HepG2 (cell line): ENCODE measurements around the gene KRTAP10-5. TPM values are rescaled to one million over a fixed set of nuclear protein-coding genes. Genes with fewer than 3 reads are reported as not detected.
A peak's percentile ranks its signal among the peaks of the same experiment; 100 is the strongest.

Experiments
- ATAC-seq: fragments of 200-7000 bp; cut with Tn5 transposase; 3 replicates; pipeline ENCODE4 v1.9.1; 2020; ENCODE audit warnings: mild to moderate bottlenecking, moderate library complexity
- BruUV-seq: library from RNA; stranded (reverse); fragments of 400-500 nt; replicated peaks from 2 replicates; lab custom pipeline; 2021; lab: Mats Ljungman, UMichigan
- CTCF ChIA-PET: fragments of 300-600 bp; formaldehyde crosslinking; extraction: SDS; loops from one replicate; lab custom pipeline; 2021; ENCODE audit warnings: low total read pairs, inconsistent platforms, low intra/inter-chr PET ratio; lab: Yijun Ruan, JAX
- POLR2A ChIA-PET: fragments of 350-600 bp; sonication (Branson Sonifier 250); formaldehyde crosslinking; loops from one replicate; lab custom pipeline; 2020; ENCODE audit warnings: antibody characterized with exemption, inconsistent platforms; lab: Yijun Ruan, JAX
- DNase-seq: peaks from one replicate; pipeline ENCODE4 v3.0.0-alpha.2; 2015; ENCODE audit warnings: low spot score
- FAIRE-seq: peaks from 3 replicates; lab custom pipeline; 2011; peaks lifted over from hg19 to GRCh38; lab: Jason Lieb, UNC
- H2AFZ ChIP-seq: one replicate; pipeline ENCODE4 v1.6.1; 2011; ENCODE audit warnings: low read length, inconsistent platforms
- H3K27ac ChIP-seq: fragments of 300-600 bp; 3 replicates; pipeline ENCODE4 v1.8.0; 2011; ENCODE audit warnings: mixed run types, mild to moderate bottlenecking, mixed read lengths, low read length, inconsistent platforms; ENCODE audit not compliant: insufficient read depth; ENCODE audit errors: extremely low read length
- H3K27me3 ChIP-seq, 2 experiments: fragments of 200-600 bp in 1 of 2; 2 replicates in 1 of 2; 3 replicates in 1 of 2; pipeline versions ENCODE4 v1.6.0 to v1.8.0; 2011; ENCODE audit warnings: low read length in 2 of 2, mild to moderate bottlenecking in 2 of 2, moderate library complexity in 2 of 2, inconsistent platforms in 1 of 2; ENCODE audit not compliant: insufficient read depth in 2 of 2, control insufficient read depth in 1 of 2
- H3K36me3 ChIP-seq, 2 experiments: fragments of 200-600 bp in 1 of 2; replicated peaks in 1 of 2; 2 replicates in 1 of 2; 3 replicates in 1 of 2; pipeline versions ENCODE4 v1.5.1 to v1.8.0; 2011; ENCODE audit warnings: low read length in 2 of 2, inconsistent platforms in 1 of 2; ENCODE audit not compliant: insufficient read depth in 2 of 2, control insufficient read depth in 1 of 2
- H3K4me1 ChIP-seq: 2 replicates; pipeline ENCODE4 v1.5.1; 2012; ENCODE audit warnings: low read length, inconsistent platforms; ENCODE audit not compliant: insufficient read depth
- H3K4me2 ChIP-seq: 2 replicates; pipeline ENCODE4 v1.6.0; 2011; ENCODE audit warnings: low read depth, low read length, inconsistent platforms
- H3K4me3 ChIP-seq, 3 experiments: fragments of 200-600 bp in 1 of 3; sonication (generic), shearing (Covaris generic) in 1 of 3; replicated peaks in 1 of 3; 2 replicates each; pipeline ENCODE4 v1.5.1; 2011 to 2016; ENCODE audit warnings: low read length in 3 of 3, inconsistent platforms in 2 of 3, low read depth in 2 of 3, mild to moderate bottlenecking in 2 of 3, control low read depth in 1 of 3, mixed read lengths in 1 of 3; ENCODE audit not compliant: insufficient read depth in 1 of 3
- H3K79me2 ChIP-seq: one replicate; pipeline ENCODE4 v1.6.1; 2011; ENCODE audit warnings: low read length, inconsistent platforms; ENCODE audit not compliant: insufficient read depth
- H3K9ac ChIP-seq: 2 replicates; pipeline ENCODE4 v1.6.0; 2011; ENCODE audit warnings: mild to moderate bottlenecking, low read depth, low read length, inconsistent platforms; ENCODE audit not compliant: insufficient read depth
- H3K9me3 ChIP-seq: 2 replicates; pipeline ENCODE4 v1.5.1; 2012; ENCODE audit warnings: mild to moderate bottlenecking, low read length
- H4K20me1 ChIP-seq: 2 replicates; pipeline ENCODE4 v1.6.0; 2011; ENCODE audit warnings: inconsistent platforms, mild to moderate bottlenecking, low read length, moderate library complexity; ENCODE audit not compliant: insufficient read depth
- GLI4 ChIP-seq: sonication (generic); formaldehyde crosslinking; IDR thresholded peaks from 2 replicates; pipeline ENCODE4 v1.5.1; 2020; ENCODE audit warnings: missing genetic modification reagents, mild to moderate bottlenecking, moderate library complexity, borderline replicate concordance
- HHEX ChIP-seq: IDR thresholded peaks from 2 replicates; pipeline ENCODE4 v1.6.1; 2016; ENCODE audit warnings: control low read depth
- RAD51 ChIP-seq: fragments of 450-650 bp; IDR thresholded peaks from 2 replicates; pipeline ENCODE4 v1.6.1; 2016; ENCODE audit warnings: borderline replicate concordance
- RELA ChIP-seq: sonication (generic); formaldehyde crosslinking; IDR thresholded peaks from 2 replicates; pipeline ENCODE4 v1.4.0; 2020; ENCODE audit warnings: missing genetic modification reagents
- SNAPC2 ChIP-seq: sonication (generic); formaldehyde crosslinking; IDR thresholded peaks from 2 replicates; pipeline ENCODE4 v1.8.1; 2022; ENCODE audit warnings: mild to moderate bottlenecking, missing genetic modification reagents
- TCF7 ChIP-seq: sonication (generic); IDR thresholded peaks from 2 replicates; pipeline ENCODE4 v1.6.1; 2016; ENCODE audit warnings: antibody characterized with exemption, low read depth
- ZKSCAN8 ChIP-seq: IDR thresholded peaks from 2 replicates; pipeline ENCODE4 v1.6.1; 2016; ENCODE audit warnings: borderline replicate concordance, missing genetic modification reagents, missing compliant biosample characterization
- ZNF20 ChIP-seq: sonication (generic); formaldehyde crosslinking; IDR thresholded peaks from 2 replicates; pipeline ENCODE4 v1.4.0; 2020; ENCODE audit warnings: mild to moderate bottlenecking, moderate library complexity, missing genetic modification reagents
- ZNF605 ChIP-seq: sonication (generic); formaldehyde crosslinking; IDR thresholded peaks from 2 replicates; pipeline ENCODE4 v1.8.0; 2022; ENCODE audit warnings: mild to moderate bottlenecking, missing genetic modification reagents
- ZNF629 ChIP-seq: sonication (generic); formaldehyde crosslinking; conservative IDR thresholded peaks from 2 replicates; pipeline ENCODE4 v1.5.0; 2020; ENCODE audit warnings: missing genetic modification reagents
- ZNF777 ChIP-seq: sonication (generic); formaldehyde crosslinking; IDR thresholded peaks from 2 replicates; pipeline ENCODE4 v1.4.0; 2020; ENCODE audit warnings: missing genetic modification reagents
- WGBS: methylation state at CpG from one replicate; pipeline ENCODE4 v1.1.6; 2017; ENCODE audit warnings: low lambda C conversion rate; 5-methylcytosine and 5-hydroxymethylcytosine counted together
- in situ Hi-C: cut with HindIII; loops from 2 replicates; pipeline ENCODE4 v1.10.0; 2017; ENCODE audit warnings: low pct_unique_long_range_greater_than_20kb; ENCODE audit not compliant: extremely low pct_ligation_motif_present
- intact Hi-C: fragments of 100-400 bp; cut with micrococcal nuclease; formaldehyde crosslinking; loops from one replicate; pipeline ENCODE4 v1.10.0; 2022; ENCODE audit not compliant: unreplicated experiment
- polyA plus RNA-seq, 8 experiments: library from polyadenylated mRNA; depleted of rRNA in 3 of 8; stranded (reverse) in 7 of 8; unstranded in 1 of 8; fragments of >200 nt; fragmentation: Illumina TruSeq in 4 of 8; extraction: Trizol in 4 of 8; gene quantifications; 2 replicates each; pipeline versions ENCODE4 v1.2.1 to v1.2.3, GENCODE V29; 2011 to 2016; ENCODE audit warnings: low read depth in 4 of 8, missing spikeins in 1 of 8, mixed read lengths in 1 of 8; ENCODE audit not compliant: insufficient read depth in 1 of 8
- total RNA-seq, 5 experiments: library from RNA; depleted of rRNA; stranded (reverse); fragments of >200 nt; fragmentation: Illumina TruSeq; extraction: Trizol; gene quantifications; 2 replicates each; pipeline ENCODE4 v1.2.3, GENCODE V29; 2016; ENCODE audit warnings: low read depth in 1 of 5
- TF ChIP-seq, protein P1 (sequence below): sonication (generic); formaldehyde crosslinking; IDR thresholded peaks from 2 replicates; pipeline ENCODE4 v1.5.1; 2020; ENCODE audit warnings: missing genetic modification reagents, mild to moderate bottlenecking, borderline replicate concordance
- TF ChIP-seq, protein P2 (sequence below): sonication (generic); formaldehyde crosslinking; IDR thresholded peaks from 2 replicates; pipeline ENCODE4 v1.4.0; 2020; ENCODE audit warnings: missing genetic modification reagents, borderline replicate concordance
- TF ChIP-seq, protein P3 (sequence below): sonication (generic); formaldehyde crosslinking; IDR thresholded peaks from 2 replicates; pipeline ENCODE4 v1.4.0; 2020; ENCODE audit warnings: mild to moderate bottlenecking, missing genetic modification reagents
- TF ChIP-seq, protein P4 (sequence below): sonication (generic); formaldehyde crosslinking; conservative IDR thresholded peaks from 2 replicates; pipeline ENCODE4 v1.8.1; 2023; ENCODE audit warnings: missing genetic modification reagents

KRTAP10-5 gene
- total and polyA plus RNA-seq, 2 of the 13 experiments (the other 11 are each of a cell fraction or from before 2014, with no cell fraction given): not detected

DNA sequence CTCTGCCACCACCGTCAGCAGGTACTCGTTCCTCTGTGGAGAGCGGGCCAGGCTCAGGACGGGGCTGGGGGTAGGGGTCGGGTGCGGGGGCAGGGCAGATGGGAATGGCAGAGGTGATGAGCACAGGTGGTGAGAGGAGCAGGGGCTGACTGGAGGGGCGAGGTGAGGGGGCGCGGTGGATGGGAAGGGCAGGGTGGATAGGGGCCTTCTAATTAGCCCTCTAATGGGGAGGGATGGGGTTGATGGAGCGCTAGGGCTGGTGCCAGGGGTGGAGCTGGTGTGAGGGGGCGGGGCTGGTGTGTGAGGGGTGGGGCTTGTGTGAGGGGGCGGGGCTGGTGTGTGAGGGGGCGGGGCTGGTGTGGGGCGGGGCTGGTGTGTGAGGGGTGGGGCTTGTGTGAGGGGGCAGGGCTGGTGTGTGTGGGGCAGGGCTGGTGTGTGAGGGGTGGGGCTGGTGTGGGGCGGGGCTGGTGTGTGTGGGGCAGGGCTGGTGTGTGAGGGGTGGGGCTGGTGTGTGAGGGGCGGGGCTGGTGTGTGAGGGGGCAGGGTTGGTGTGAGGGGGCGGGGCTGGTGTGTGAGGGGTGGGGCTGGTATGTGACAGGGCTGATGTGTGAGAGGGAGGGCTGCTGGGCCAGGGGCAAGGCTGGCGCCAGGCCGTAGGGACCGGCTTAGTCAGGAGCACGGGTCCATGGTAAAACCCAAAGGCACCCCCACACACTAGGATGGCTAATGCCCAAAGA, 46.3 kb downstream of the KRTAP10-5 start (continued):
- no peak for TF ChIP-seq ZNF629 (CRISPR knock-in tag)
- TF ChIP-seq ZNF605 (CRISPR knock-in tag): no peak
- TF ChIP-seq, all 625 proteins: peak for 0

DNA sequence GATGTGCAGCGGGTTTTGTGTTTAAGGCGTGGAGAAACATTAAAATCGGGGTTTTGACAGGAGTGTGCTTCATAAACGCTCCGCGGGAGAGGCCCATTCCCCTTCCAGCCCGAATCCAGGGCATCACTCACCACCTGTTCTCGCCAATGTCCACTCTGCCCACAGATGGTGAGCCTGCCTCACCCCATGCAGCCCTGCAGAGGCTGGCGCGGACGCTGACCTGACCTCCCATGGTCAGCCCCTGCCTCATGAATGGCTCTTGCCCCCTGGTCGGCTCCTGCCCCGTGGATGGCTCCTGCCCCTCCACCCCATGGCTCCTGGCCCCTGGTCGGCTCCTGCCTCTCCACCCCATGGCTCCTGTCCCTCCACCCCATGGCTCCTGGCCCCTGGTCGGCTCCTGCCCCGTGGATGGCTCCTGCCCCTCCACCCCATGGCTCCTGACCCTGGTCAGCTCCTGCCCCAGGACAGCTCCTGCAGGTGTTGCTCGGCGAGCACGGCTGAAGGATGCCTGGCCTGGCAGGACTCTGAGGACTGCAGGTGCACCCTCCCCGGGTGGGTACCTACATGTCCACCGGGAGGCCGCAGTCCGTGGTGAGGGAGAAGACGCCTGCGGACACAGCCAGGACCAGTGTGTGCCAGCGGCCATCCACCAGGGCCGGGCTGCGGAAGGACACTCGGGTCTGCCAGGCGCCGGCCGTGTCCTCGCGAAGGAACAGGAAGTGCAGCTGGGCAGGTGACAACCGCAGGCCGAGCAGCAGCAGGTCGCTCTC, 47.1 kb downstream of the KRTAP10-5 start:
- in situ Hi-C loops: no loop called here
- no peak overlapping the region for H3K4me3 ChIP-seq
- no peak for TF ChIP-seq TCF7
- TF ChIP-seq RELA (CRISPR knock-in tag): no peak
- TF ChIP-seq, protein P1, sequence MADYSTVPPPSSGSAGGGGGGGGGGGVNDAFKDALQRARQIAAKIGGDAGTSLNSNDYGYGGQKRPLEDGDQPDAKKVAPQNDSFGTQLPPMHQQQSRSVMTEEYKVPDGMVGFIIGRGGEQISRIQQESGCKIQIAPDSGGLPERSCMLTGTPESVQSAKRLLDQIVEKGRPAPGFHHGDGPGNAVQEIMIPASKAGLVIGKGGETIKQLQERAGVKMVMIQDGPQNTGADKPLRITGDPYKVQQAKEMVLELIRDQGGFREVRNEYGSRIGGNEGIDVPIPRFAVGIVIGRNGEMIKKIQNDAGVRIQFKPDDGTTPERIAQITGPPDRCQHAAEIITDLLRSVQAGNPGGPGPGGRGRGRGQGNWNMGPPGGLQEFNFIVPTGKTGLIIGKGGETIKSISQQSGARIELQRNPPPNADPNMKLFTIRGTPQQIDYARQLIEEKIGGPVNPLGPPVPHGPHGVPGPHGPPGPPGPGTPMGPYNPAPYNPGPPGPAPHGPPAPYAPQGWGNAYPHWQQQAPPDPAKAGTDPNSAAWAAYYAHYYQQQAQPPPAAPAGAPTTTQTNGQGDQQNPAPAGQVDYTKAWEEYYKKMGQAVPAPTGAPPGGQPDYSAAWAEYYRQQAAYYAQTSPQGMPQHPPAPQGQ (CRISPR knock-in tag): no peak
- no peak for TF ChIP-seq RAD51
- TF ChIP-seq, protein P2, sequence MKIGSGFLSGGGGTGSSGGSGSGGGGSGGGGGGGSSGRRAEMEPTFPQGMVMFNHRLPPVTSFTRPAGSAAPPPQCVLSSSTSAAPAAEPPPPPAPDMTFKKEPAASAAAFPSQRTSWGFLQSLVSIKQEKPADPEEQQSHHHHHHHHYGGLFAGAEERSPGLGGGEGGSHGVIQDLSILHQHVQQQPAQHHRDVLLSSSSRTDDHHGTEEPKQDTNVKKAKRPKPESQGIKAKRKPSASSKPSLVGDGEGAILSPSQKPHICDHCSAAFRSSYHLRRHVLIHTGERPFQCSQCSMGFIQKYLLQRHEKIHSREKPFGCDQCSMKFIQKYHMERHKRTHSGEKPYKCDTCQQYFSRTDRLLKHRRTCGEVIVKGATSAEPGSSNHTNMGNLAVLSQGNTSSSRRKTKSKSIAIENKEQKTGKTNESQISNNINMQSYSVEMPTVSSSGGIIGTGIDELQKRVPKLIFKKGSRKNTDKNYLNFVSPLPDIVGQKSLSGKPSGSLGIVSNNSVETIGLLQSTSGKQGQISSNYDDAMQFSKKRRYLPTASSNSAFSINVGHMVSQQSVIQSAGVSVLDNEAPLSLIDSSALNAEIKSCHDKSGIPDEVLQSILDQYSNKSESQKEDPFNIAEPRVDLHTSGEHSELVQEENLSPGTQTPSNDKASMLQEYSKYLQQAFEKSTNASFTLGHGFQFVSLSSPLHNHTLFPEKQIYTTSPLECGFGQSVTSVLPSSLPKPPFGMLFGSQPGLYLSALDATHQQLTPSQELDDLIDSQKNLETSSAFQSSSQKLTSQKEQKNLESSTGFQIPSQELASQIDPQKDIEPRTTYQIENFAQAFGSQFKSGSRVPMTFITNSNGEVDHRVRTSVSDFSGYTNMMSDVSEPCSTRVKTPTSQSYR (CRISPR knock-in tag): no peak
- TF ChIP-seq GLI4: no peak
- TF ChIP-seq SNAPC2 (CRISPR knock-in tag): no peak
- no peak for TF ChIP-seq ZKSCAN8 (CRISPR knock-in tag)
- TF ChIP-seq HHEX (CRISPR knock-in tag): no peak
- TF ChIP-seq ZNF20 (CRISPR knock-in tag): no peak
- TF ChIP-seq, protein P3, sequence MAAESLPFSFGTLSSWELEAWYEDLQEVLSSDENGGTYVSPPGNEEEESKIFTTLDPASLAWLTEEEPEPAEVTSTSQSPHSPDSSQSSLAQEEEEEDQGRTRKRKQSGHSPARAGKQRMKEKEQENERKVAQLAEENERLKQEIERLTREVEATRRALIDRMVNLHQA: no peak
- no peak for TF ChIP-seq ZNF777 (CRISPR knock-in tag)
- TF ChIP-seq, protein P4, sequence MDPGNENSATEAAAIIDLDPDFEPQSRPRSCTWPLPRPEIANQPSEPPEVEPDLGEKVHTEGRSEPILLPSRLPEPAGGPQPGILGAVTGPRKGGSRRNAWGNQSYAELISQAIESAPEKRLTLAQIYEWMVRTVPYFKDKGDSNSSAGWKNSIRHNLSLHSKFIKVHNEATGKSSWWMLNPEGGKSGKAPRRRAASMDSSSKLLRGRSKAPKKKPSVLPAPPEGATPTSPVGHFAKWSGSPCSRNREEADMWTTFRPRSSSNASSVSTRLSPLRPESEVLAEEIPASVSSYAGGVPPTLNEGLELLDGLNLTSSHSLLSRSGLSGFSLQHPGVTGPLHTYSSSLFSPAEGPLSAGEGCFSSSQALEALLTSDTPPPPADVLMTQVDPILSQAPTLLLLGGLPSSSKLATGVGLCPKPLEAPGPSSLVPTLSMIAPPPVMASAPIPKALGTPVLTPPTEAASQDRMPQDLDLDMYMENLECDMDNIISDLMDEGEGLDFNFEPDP (CRISPR knock-in tag): no peak

More for the DNA sequence above, 47.1 kb downstream of the KRTAP10-5 start:
- no peak overlapping the region for H3K9ac ChIP-seq
- 73% methylated on average over 24 of the region's 37 CpGs for WGBS
- no peak overlapping the region for H2AFZ ChIP-seq
- no peak overlapping the region for H3K4me2 ChIP-seq
- peak; percentile 16; the same call in 2 of the 3 replicates for ATAC-seq
- ChIA-PET POLR2A (no interaction called here), CTCF (no interaction called here)
- no peaks in the 10 kb centered on the region for H3K4me1 ChIP-seq
- H3K27ac ChIP-seq: no peak overlapping the region
- no peak for DNase-seq
- intact Hi-C loops: no loop called here
- H3K27me3 ChIP-seq: peaks cover 0 to 14% of the 10 kb centered on the region in 2 experiments; a peak in 2 of 5 replicates
- H4K20me1 ChIP-seq: no peaks in the 10 kb centered on the region
- no peaks in the 10 kb centered on the region for H3K36me3 ChIP-seq
- H3K79me2 ChIP-seq: no peaks in the 10 kb centered on the region
- H3K9me3 ChIP-seq: no peaks in the 10 kb centered on the region
- no peak for FAIRE-seq
- no TSS peak for BruUV-seq
